Fibroblast of skin of left quadriceps (primary cell): Measurements from ENCODE around the gene INPP4B.
"Not testable (repeated sequence)": the region's sequence is repeated elsewhere in the genome, so short reads cannot be mapped to it uniquely, and the experiment has no call there.

Source experiments
- DNase-seq, 2 experiments: peaks; one replicate each; pipeline ENCODE4 v3.0.0-alpha.2; 2013; ENCODE audit warnings: low read depth in 2 of 2

The INPP4B gene

DNA sequence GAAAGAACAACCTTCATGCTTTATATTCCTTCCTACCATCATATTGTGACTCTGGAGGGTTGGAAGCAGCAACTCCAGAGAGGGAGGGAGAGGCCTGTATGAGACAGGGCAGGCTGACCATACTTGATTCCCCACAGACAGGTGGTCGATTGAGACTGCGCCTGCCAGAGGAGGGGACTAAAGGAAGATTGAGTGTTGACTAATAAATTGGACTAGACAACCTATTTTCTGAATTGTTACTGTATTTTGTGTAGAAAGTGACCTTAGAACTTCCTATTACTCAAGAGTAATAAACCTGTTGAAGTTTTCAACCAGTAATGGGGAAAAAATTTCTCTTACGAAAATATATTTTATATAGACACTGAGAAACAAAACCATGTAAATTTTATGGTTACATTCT is 301.5 kb downstream of the INPP4B start:
- no peak for DNase-seq

DNA sequence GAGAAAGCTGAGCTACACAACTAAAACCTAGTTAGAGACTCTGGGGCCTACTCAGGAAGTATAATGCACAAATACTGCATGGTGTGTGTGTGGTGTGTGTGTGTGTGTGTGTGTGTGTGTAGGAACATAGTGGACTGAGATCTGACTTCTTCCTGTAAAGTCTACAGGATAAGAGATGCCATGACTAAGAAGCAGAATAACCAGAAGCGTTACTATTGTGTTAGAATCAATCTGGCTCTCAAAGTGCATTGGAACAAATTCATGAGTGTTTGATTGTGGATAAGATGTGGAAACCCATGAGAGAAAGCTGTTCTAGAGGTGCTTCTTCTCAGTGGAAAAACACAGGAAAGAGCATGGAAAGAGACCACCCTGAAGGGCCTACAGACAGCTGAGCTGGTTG is 302.1 kb downstream of the INPP4B start:
- no peak for DNase-seq

DNA sequence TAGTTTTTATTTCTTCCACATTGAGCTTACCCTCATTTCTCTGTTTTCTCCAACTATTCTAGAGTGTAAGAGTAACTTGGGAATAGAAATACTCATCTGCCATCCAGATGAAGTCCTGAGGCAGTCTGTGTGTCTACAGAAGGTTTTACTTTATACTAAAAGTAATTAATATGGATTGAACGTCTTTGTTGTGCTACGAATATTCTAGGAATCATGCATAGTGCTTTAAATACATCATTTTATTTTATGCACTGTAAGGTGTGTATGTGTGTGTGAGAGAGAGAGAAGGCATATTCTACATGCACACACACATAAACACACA is 305.7 kb downstream of the INPP4B start:
- no peak for DNase-seq

DNA sequence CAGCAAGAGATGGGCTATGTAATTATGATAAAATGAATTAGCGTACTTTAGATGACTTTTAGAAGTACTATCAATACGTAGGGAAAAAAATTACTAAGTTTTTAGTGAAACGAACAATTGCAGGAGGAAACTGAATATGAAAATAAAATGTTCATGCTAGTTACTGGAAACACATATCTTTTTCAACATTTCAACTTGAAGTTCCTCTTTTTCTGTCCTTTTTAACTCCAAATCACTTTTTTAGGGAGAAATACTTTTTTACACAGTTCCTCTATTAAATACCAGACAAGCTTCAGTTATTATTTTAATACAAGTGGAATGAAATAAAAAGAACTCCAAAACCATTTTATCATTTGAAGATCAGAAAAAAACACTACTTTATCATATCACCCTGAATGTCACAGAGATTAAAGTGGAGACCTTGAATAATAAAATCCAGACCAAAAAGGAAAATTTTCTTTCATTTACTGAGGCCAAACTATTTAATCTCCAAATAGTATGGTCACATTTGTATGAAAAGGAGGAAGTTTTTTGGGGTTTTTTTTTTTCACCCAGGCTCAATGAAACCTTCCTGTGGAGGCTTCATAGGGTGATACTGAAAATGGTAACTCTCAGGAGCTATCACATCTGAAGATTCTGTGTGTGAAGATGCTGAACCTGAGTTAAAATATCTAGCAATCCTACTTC is 306.2 kb downstream of the INPP4B start:
- DNase-seq, result no peak

DNA sequence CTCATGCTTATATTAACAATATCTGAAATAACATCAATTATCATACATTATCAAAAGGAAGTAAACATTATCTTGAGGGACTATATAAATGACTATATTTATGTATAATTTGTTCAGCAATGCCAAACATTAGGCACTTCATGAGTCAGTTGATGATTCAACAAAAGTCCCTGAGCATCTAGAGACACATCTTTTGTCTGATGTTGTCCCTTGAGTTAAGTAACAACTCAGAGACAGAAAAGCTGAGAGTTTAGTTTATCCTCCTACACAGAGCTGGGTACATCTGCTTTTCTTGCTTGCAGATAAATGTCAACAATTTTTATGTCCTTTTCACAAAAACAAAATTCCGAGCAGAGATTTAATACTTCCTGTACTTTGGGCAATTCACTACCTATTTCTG is 311.1 kb downstream of the INPP4B start:
- DNase-seq, result no peak

DNA sequence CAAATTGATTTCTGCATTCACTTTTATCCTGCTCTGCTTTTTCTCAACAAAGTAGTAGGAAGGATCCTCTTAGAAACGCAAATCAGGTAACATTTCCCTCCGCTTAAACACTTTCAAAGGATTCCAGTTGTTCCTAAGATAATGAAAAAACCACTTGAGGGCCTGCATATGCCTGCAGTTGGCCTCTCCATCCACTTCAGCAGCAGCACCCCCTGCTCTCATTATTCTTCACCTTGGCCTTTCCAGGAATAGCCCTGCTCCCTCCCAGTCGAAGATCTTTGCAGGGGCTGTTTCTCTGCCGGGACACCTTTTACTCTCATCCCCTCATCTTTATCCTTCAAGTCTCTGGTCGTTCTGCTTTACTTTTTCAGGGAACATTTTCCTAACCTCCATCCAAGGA is 314.0 kb downstream of the INPP4B start:
- no peak for DNase-seq

DNA sequence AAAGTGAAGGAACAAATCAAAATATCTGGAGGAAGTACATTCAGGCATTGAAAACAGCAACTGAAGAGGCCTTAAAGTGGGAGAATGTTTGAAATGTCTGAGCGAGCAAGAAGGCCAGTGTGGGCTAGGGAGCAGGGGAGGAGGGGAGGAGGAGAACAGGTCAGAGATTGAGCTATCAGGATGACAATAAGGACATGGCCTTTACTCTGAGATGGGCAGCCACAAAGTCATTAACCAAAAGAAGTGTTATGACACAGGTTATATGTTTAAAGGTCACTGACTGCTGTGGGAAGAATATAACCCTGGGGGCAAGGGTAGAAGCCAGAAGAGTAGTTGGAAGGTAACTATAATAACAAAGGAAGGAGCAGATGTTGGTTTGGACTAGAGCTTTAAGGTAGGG is 315.4 kb downstream of the INPP4B start:
- DNase-seq, result no peak

DNA sequence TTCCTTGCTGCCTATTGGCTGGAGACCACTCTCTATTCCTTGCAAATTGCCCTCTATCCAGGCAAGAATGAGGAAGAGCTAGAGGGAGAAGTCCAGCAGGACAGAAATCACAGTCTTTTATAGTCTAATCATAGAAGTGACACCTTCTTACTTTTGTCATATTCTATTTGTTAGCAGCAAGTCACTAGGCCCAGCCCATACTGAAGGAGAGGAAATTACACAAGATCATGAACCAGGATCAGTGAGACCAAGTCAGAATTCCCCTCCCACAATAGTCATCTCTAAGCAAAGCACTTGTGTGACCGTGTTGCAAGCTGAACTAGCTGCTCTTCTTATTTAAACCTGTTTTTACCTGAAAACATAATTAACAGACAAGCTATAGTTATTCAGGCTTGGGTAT is 317.7 kb downstream of the INPP4B start:
- DNase-seq, result no peak

DNA sequence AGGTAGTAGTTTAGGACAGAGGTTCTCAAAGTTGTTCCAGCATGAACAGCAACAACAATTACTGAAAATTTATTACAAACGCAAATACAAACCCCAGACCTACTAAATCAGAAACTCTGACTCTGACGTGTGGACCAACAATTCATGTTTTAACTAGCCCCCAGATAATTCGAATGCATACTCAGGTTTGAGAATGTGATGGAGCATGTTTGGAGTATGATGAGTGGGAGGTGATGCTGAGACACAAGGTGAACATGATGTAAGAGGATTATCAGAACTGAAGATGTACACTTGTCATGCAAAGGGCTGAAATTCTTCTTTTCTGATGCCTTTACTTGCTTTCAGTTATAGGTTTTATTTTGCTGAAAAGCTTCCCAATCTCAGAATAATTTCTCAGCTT is 323.0 kb downstream of the INPP4B start:
- no peak for DNase-seq

DNA sequence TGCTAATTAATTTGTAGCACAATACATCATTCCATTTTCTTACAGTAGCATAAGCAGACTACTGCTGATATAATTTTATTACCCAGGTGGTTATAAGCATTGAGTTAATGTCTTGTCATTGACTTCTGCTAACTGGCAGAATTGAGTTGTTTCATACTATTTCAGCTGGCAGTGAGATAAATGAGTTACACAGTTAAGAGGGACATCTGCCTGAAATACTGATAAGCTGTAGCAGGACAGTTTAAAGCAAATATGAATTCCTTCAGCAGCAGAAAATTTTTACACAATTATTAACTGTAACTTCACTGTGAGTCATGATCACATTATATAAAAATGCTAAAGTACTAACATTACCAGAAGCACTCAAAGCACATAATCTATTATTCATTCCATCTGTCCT is 326.8 kb downstream of the INPP4B start:
- DNase-seq, result peak in 1 of 2 experiments; percentile 1

DNA sequence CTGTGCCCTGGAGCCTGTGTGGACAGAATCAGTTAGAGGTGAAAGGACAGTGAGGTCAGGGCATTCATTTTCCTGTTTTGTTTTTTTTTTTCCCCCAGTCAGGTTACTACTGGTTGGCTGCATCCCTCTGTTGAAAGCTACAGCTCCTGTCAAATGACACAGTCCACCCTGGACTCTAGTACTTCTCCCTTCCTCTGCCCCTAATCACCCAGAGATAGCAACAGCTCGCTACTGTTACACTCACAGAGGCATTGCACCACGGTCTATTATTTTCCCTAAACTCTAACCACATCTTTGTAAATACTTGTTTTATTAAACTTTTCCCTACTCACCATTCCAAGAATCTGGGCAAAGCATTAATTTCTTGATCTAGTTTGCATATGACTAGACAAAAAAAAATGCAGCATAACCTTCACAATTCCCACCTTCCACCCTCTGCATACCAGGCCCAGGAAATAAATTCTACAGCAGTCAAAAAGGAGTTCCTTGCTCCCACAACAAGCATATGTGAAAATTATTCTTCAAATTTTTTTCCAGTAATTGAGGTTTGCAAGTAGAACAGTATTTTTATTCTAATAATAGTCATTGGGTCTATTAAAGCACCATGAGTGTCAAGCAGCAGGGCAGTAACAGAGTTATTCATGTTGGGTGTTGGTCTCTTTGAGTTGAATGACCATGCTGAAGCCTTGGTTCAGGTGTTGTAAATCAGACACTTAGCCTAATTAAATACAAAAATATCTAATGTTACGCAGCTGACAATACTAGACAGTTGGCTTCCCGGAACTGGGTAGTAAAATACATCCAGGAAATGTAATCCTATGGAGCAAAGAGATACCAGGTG is 329.2 kb downstream of the INPP4B start:
- peak; percentile 80 to 83 for DNase-seq

DNA sequence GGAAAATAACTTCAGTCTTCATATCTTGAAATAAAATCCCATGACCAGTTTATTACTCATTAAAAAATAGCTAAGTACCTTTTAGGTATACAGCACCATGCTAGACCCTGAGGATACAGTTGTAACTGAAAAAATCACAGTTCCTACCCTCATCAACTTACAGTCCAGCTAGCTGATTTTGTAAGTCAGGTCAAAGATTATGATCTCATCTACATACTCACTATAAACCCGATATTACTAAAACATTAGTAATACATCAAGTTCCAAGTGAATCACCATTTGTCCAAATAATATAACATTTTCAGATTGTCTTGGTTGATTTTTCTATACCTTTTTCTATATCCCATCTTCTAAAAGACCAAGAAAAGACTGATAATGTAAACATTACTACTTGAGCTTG is 333.9 kb downstream of the INPP4B start:
- no peak for DNase-seq

DNA sequence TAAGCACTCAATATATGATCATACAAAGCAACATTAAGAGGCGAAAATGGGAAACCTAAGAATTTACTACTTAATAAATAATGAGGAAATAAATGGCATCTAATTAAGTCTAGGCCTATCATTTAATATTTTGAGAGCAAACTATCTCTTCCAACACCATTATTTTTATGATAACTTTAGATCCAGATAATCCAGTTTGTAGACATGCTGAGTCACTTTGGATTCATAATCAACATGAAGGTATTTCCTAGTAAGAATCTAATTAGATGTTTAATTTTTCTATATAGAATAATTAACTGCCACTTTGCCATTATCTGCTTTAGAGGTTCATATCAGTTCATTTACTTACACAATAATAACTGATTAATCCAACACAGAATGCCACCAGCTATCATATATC is 336.2 kb downstream of the INPP4B start:
- no peak for DNase-seq

DNA sequence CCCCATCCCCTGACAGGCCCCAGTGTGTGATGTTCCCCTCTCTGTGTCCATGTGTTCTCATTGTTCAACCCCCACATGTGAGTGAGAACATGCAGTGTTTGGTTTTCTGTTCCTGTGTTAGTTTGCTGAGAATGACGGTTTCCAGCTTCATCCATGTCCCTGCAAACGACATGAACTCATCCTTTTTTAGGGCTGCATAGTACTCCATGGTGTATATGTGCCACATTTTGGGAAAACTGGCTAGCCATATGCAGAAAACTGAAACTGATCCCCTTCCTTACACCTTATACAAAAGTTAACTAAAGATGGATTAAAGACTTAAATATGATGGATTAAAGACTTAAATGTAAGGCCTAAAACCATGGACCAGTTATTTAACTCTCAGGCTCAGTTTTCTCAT is 336.7 kb downstream of the INPP4B start:
- DNase-seq, result not testable (repeated sequence)

DNA sequence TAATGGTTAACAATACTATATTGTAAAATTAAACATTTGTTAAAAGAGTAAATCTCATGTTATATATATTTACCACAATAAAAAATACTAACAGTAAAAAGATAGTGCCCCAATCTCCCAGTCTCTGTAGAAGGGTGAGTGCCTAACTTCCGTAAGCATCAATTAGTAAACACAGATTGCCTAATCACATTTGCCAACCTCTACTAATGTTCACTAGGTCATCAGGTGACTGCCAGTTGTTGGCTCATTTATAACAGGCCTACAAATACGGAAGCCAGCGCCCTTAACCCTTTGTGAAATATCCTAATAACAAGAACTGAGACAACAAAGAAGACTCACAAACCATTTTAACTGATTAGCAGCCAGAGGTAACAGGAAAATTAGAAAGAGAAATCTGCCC is 345.1 kb downstream of the INPP4B start:
- no peak for DNase-seq

DNA sequence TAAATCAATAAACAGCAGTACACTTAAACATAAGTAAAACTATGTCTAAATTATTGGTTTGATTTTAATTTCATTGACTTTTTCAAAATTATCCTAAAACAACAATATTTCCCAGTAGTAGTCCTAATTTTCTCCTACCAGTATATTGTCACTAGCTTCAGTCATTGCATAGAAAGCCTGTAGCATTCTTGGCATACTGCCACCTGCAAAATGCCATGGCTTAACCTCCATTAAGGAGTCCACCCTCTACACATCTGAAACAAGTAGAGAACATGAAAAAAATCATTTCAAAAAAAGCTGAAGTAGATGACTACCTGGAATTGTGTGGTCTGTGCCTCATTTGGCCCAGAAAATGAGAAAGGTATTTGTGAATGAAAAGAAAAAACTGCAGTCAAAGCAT is 348.5 kb downstream of the INPP4B start:
- DNase-seq, result no peak

DNA sequence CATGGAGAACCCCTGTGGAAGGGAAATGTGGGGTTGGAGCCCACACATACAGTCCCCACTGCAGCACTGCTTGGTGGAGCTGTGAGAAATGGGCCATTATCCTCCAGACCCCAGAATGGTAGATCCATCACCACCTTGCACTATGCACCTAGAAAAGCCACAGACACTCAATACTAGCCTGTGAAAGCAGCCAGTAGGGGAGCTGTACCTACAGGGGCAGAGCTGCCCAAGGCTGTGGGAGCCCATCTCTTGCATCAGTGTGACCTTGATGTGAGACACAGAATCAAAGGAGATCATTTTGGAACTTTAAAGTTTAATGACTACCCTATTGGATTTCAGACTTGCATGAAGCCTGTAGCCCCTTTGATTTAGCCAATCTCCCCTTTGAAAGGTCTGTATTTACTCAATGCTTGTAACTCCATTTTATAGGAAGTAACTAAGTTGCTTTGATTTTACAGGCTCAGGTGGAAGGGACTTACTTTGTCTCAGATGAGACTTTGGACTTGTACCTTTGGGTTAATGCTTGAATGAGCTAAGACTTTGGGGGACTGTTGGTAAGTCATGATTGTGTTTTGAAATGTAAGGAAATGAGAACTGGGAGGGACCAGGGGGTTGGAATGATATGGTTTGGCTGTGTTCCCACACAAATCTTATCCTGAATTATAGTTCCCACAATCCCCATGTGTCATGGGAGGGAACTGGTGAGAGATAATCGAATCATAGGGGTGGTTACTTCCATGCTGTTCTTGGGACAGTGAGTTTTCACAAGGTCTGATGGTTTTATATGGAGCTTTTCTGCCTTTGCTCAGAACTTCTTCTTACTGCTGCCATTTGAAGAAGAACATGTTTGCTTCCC is 352.6 kb downstream of the INPP4B start:
- no peak for DNase-seq

DNA sequence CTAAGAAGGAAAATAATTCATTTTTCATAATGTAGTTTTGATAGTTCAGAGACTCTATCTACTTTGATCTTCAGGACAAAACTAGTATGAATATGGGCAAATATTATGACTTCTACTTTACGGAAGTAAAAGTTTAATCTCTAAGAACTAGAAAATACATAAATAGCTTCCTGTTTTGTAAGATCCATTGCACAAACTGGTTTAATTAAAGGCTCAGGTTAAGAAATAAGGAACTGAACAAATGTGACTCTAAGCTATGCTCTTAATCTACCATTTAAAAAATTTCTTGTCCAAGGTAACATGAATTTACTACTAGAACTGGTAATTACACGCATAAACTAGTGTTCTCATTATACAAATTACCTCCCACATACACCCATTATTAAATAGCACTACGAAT is 360.6 kb downstream of the INPP4B start:
- no peak for DNase-seq

DNA sequence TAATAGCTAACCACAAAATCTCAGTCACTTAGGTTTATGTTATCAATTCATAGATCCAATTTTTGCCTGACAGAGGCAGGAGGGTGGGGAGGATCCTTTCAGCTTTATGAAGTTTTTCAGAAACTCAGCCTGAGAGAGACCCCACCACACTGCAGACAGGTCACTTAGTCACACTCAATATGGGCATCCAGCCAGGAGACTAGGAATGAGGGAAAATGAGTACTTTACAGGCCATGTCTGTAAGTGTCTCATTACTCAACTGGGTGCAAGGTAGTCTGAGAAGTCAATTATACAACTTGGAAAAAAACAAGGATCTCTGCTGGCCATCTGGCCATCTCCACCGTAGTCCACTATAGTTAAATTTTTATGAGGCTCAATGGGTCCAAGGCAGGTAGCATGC is 365.9 kb downstream of the INPP4B start:
- DNase-seq, result no peak

DNA sequence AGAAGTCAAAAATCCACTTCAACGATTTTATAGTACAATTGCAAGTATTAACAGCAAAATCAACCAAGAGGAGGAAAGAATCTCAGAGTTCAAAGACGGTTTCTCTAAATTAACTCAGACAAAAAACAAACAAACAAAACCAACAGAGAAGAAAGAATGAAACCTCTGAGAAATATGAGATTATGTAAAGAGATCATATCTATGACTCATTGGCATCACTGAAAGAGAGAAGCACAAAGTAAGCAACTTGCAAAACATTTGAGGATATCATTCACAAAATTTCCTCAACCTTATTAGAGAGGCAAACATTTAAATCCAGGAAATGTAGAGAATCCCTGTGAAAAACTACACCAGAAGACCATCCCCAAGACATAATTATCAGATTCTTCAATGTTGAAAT is 370.4 kb downstream of the INPP4B start:
- DNase-seq, result no peak

DNA sequence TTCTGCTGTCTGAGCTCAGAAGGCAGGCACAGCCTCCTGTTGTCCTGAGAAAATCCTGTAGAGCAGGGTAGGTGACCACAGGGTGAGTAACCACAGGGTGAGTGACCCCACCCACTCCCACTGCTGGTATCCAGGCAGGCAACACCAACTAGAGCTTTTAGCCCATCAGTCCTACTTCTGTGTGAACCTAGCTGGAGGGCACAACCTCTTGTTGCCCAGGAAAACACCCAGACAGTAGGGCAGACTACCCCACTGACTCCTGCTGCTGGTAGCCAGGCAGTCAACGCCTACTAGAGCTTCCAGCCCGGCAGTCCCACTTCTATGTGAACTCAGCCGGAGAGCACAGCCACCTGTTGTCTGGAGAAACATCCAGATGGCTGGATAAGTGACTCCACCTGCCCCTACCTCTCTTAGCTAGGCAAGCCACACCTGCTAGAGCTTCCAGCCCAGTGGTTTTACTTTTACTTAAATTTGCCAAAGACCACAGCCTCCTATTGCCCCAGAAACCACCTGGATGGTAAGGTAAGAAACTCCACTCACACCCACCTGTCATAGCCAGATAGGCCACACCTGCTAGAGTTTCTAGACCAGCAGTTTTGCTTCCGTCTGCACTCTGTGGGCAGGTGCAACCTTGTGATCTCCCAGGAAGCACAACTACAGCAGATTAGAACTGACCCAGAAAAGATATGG is 371.6 kb downstream of the INPP4B start:
- no peak for DNase-seq

DNA sequence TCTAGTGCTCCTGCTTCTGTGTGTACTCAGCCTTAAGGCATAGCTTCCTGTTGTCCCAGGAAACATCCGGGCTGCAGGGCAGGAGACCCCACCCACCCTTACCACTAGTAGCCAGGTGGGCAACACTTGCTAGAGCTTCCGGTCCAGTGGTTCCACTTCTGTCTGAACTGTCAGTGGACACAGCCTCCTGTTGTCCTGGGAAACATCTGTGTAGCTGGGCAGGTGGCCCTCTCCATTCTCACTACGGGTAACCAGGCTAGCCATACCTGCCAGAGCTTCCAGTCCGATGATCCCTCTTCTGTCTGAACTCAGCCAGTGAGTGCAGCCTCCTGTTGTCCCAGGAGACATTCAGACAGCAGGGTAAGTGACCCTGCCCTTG is 372.2 kb downstream of the INPP4B start:
- no peak for DNase-seq
